AG04450 (cell line): ENCODE measurements around the gene TAC4. TPM values are rescaled to one million over a fixed set of nuclear protein-coding genes. Genes with fewer than 3 reads are reported as not detected.

Experiments
- CTCF ChIA-PET: fragments of 300-600, 350-600 bp; formaldehyde crosslinking; extraction: SDS; loops from one replicate; lab custom pipeline; 2022; ENCODE audit warnings: antibody characterized with exemption, inconsistent platforms; lab: Charles Lee
- POLR2A ChIA-PET: fragments of 350-600 bp; formaldehyde crosslinking; extraction: SDS; loops from one replicate; lab custom pipeline; 2021; ENCODE audit warnings: antibody characterized with exemption, inconsistent platforms; lab: Yijun Ruan, JAX
- DNase-seq: peaks from one replicate; pipeline ENCODE4 v3.0.0-alpha.2; 2011; ENCODE audit warnings: low read depth, low spot score
- H3K27ac ChIP-seq: one replicate; pipeline ENCODE4 v1.5.1; 2012; ENCODE audit warnings: low read depth, low read length, control low read depth
- H3K27me3 ChIP-seq: one replicate; pipeline ENCODE4 v1.6.0; 2012; ENCODE audit warnings: low read length; ENCODE audit not compliant: control insufficient read depth, insufficient read depth
- H3K4me3 ChIP-seq: 2 replicates; pipeline ENCODE4 v1.5.1; 2011; ENCODE audit warnings: mild to moderate bottlenecking, low read depth, low read length, control low read depth
- H3K9me3 ChIP-seq: 2 replicates; pipeline ENCODE4 v1.5.1; 2012; ENCODE audit warnings: low read length; ENCODE audit not compliant: control insufficient read depth, insufficient read depth
- CTCF ChIP-seq: IDR thresholded peaks from 2 replicates; pipeline ENCODE4 v1.5.1; 2011; ENCODE audit warnings: low read depth, low read length, control low read depth, inconsistent platforms
- polyA plus RNA-seq: library from polyadenylated mRNA; depleted of rRNA; stranded (reverse); fragments of >200 nt; gene quantifications from 2 replicates; pipeline ENCODE4 v1.2.3, GENCODE V29; 2011

The TAC4 gene
- polyA plus RNA-seq, 1 experiment, result not detected

DNA sequence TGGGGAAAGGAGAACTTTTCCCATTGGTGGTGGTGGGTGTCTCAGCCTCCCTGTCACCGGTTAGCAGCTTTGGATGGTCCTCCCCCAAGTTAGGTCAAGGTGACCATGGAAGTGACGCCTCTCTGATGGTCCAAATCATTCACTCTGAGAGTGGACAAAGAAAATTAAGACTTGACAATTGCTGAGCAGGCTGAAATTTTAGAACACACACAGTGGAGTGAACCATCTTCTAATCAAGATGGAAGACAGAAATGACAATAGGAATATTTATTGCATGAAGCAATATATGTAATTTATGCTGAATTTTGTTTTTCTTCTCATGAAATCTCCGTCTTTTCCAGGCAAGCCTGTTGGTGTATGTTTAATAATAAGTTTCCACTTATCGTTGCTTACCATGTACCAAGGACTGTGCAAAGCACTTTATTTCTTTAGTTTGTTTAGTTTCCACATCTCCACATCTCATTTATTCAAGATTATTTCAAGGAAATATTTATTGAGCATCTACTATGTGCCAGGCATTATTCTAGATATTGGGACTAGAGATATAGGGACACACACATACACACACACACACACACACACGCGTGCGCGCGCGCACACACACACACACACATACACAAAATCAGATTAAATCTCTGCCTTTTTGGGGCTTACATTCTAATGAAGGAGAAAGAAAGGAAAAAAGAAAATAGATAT is 44.0 kb upstream of the TAC4 start:
- Histone ChIP-seq H3K27ac (no peak overlapping the region), H3K9me3 (no peaks in the 10 kb centered on the region; the same call in 1 of the 2 replicates), H3K27me3 (peaks cover 76% of the 10 kb centered on the region), H3K4me3 (no peak overlapping the region)
- no peak for DNase-seq
- POLR2A ChIA-PET, result no interaction called here
- CTCF ChIA-PET, result no interaction called here
- no peak for TF ChIP-seq CTCF

- TF ChIP-seq CTCF, result no peak
- CTCF ChIA-PET, result interaction anchor here (4.7 kb wide), 1 partner anchor 106 kb away, joined by 20 read pairs; no protein-coding TSS in a partner anchor
Observed at GRCh38 chr17:49891271-49891670, 43.4 kb upstream of the TAC4 start.

GRCh38 chr17:49890852-49891251 is 43.0 kb upstream of the TAC4 start:
- DNase-seq, result no peak
- H3K9me3 ChIP-seq, result no peaks in the 10 kb centered on the region; the same call in 1 of the 2 replicates
- no peak for TF ChIP-seq CTCF
- no peak overlapping the region for H3K4me3 ChIP-seq
- CTCF ChIA-PET, result interaction anchor here (4.7 kb wide), 1 partner anchor 106 kb away, joined by 20 read pairs; no protein-coding TSS in a partner anchor
- POLR2A ChIA-PET, result no interaction called here
- H3K27me3 ChIP-seq, result peaks cover 76% of the 10 kb centered on the region
- no peak overlapping the region for H3K27ac ChIP-seq

More at GRCh38 chr17:49891271-49891670, 43.4 kb upstream of the TAC4 start:
- POLR2A ChIA-PET, result no interaction called here
- Histone ChIP-seq H3K9me3 (no peaks in the 10 kb centered on the region; the same call in 1 of the 2 replicates), H3K27ac (no peak overlapping the region), H3K27me3 (peaks cover 76% of the 10 kb centered on the region), H3K4me3 (no peak overlapping the region)
- DNase-seq, result no peak

DNA sequence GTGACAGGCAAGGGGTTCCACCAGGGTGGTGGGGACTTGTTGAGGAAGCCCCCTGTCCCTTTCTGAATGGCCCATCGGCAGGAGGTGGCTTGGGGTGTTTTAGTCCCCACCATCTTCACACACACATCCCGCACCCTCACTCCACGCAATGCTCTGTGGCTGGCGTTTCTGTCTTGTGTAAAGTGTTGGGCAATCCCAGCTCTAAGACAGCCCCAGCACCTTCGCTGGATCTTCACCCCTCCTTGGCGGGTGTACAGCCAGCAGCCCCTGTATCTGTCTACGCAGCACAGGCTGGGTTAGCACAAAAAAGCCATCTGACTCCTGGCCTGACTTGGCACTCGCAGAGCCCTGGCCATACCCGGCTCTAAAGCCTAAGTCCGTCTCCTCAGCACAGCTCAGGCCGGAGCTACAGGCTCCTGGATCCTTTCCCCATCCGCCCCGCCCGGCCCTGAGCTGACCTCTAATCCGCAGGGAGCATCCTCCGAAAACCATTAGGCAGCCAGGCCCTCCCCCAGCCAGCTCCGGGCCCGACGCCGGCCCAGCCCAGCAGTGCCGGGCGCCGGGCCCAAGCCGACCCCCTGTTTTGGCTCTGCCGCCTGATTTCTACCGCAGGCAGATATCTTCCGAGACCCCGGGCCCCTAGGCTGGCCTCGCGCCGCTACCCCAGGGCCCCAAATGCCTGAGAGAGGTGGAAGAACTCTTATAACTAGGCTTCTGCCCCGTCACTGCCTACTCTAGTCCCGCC is 42.4 kb upstream of the TAC4 start:
- DNase-seq, result no peak
- no peak overlapping the region for H3K4me3 ChIP-seq
- CTCF ChIA-PET, result interaction anchor here (1.9 to 4.7 kb wide), 2 partner anchors 10 to 107 kb away, joined by 6 to 20 read pairs; no protein-coding TSS in a partner anchor
- no peaks in the 10 kb centered on the region; the same call in 1 of the 2 replicates for H3K9me3 ChIP-seq
- POLR2A ChIA-PET, result no interaction called here
- H3K27ac ChIP-seq, result no peak overlapping the region
- no peak for TF ChIP-seq CTCF
- peaks cover 78% of the 10 kb centered on the region for H3K27me3 ChIP-seq
